HepG2 (cell line): ENCODE results near the gene ISY1. TPM values are rescaled to one million over a fixed set of nuclear protein-coding genes. Genes with fewer than 3 reads are reported as not detected.

Experiments used
- ARNT2 ChIP-seq: sonication (generic); formaldehyde crosslinking; IDR thresholded peaks from 2 replicates; pipeline ENCODE4 v1.8.0; 2022; ENCODE audit warnings: mild to moderate bottlenecking, low read depth, missing genetic modification reagents, moderate library complexity
- GLI4 ChIP-seq: sonication (generic); formaldehyde crosslinking; IDR thresholded peaks from 2 replicates; pipeline ENCODE4 v1.5.1; 2020; ENCODE audit warnings: missing genetic modification reagents, mild to moderate bottlenecking, moderate library complexity, borderline replicate concordance
- KDM5B ChIP-seq: sonication (generic); formaldehyde crosslinking; IDR thresholded peaks from 2 replicates; pipeline ENCODE4 v1.4.0; 2020; ENCODE audit warnings: missing genetic modification reagents, mild to moderate bottlenecking, borderline replicate concordance
- NCOA2 ChIP-seq: sonication (generic); formaldehyde crosslinking; IDR thresholded peaks from 2 replicates; pipeline ENCODE4 v1.8.0; 2022; ENCODE audit warnings: inconsistent platforms
- NR2F1 ChIP-seq, 2 experiments: fragments of 450-650 bp in 1 of 2; formaldehyde crosslinking in 1 of 2; IDR thresholded peaks; 2 replicates each; pipeline versions ENCODE4 v1.5.0 to v1.6.1; 2016 to 2020; ENCODE audit warnings: mild to moderate bottlenecking in 1 of 2, missing compliant biosample characterization in 1 of 2, missing genetic modification reagents in 1 of 2, moderate library complexity in 1 of 2
- PHF20 ChIP-seq: sonication (generic); formaldehyde crosslinking; IDR thresholded peaks from 2 replicates; pipeline ENCODE4 v1.5.0; 2020; ENCODE audit warnings: mild to moderate bottlenecking, missing genetic modification reagents
- RFX5 ChIP-seq: IDR thresholded peaks from 2 replicates; pipeline ENCODE4 v1.6.1; 2011; ENCODE audit warnings: low read depth, low read length, improper control_type of control experiment
- ZNF558 ChIP-seq: sonication (generic); formaldehyde crosslinking; IDR thresholded peaks from 2 replicates; pipeline ENCODE4 v1.9.0; 2022; ENCODE audit warnings: mild to moderate bottlenecking, missing genetic modification reagents, borderline replicate concordance
- ZNF737 ChIP-seq: sonication (generic); formaldehyde crosslinking; IDR thresholded peaks from 2 replicates; pipeline ENCODE4 v1.5.0; 2020; ENCODE audit warnings: missing genetic modification reagents, mild to moderate bottlenecking, borderline replicate concordance
- ZNF883 ChIP-seq: sonication (generic); formaldehyde crosslinking; IDR thresholded peaks from 2 replicates; pipeline ENCODE4 v1.5.1; 2020; ENCODE audit warnings: mild to moderate bottlenecking, missing genetic modification reagents; ENCODE audit errors: not compliant biosample characterization
- polyA plus RNA-seq, 8 experiments: library from polyadenylated mRNA; depleted of rRNA in 3 of 8; stranded (reverse) in 7 of 8; unstranded in 1 of 8; fragments of >200 nt; fragmentation: Illumina TruSeq in 4 of 8; extraction: Trizol in 4 of 8; gene quantifications; 2 replicates each; pipeline versions ENCODE4 v1.2.1 to v1.2.3, GENCODE V29; 2011 to 2016; ENCODE audit warnings: low read depth in 4 of 8, missing spikeins in 1 of 8, mixed read lengths in 1 of 8; ENCODE audit not compliant: insufficient read depth in 1 of 8
- total RNA-seq, 5 experiments: library from RNA; depleted of rRNA; stranded (reverse); fragments of >200 nt; fragmentation: Illumina TruSeq; extraction: Trizol; gene quantifications; 2 replicates each; pipeline ENCODE4 v1.2.3, GENCODE V29; 2016; ENCODE audit warnings: low read depth in 1 of 5
- TF ChIP-seq, protein P1 (sequence below): sonication (generic); formaldehyde crosslinking; IDR thresholded peaks from 2 replicates; pipeline ENCODE4 v1.5.1; 2020; ENCODE audit warnings: mild to moderate bottlenecking, missing genetic modification reagents, moderate library complexity
- TF ChIP-seq, protein P2 (sequence below): sonication (generic); formaldehyde crosslinking; IDR thresholded peaks from 2 replicates; pipeline ENCODE4 v1.5.0; 2020; ENCODE audit warnings: mild to moderate bottlenecking, missing genetic modification reagents
- TF ChIP-seq, protein P3 (sequence below): sonication (generic); formaldehyde crosslinking; IDR thresholded peaks from 2 replicates; pipeline ENCODE4 v1.5.0; 2020; ENCODE audit warnings: missing genetic modification reagents, mild to moderate bottlenecking, borderline replicate concordance
- TF ChIP-seq, protein P4 (sequence below): sonication (generic); formaldehyde crosslinking; IDR thresholded peaks from 2 replicates; pipeline ENCODE4 v1.5.0; 2020; ENCODE audit warnings: mild to moderate bottlenecking, missing genetic modification reagents, borderline replicate concordance

ISY1 gene
- total and polyA plus RNA-seq, 2 of the 13 experiments (the other 11 are each of a cell fraction or from before 2014, with no cell fraction given) = 21.0 to 39.1 TPM

DNA sequence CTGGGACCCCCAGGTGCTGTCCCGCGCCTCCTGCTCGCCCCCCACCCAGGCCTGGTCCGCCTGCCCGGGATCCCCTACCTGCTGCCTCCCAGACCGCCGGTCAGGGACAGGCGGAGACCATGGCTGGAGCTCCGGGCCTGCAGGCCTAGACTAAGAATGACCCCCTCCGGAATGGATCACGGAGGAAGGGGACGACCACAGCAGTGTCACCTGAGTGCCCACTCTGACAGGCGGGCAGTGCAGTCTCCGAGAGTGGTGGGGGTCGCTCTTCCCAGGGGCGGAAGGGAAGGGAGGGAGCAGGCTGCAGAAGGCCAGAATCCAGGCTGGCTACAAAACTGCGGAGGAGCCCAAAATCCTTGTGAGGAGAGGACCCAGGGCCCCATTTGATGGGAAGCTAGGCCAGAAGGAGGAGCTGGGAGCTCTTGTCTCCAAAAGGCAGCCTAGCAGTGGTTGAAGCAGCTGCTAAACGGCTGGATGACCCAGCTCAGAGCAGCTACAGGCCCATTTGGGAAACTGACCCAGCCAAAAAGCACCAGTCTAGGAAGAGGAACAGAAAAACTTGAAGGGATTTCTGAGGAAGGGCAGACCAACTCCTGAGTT, 38.4 kb downstream of the ISY1 start (continued):
- TF ChIP-seq ARNT2 (CRISPR knock-in tag) (0 out of 2 replicates have a peak, but pooled peaks have one; percentile 14), NCOA2 (CRISPR knock-in tag) (no peak), ZNF737 (peak; percentile 26; the same call in 1 of the 2 replicates), ZNF558 (CRISPR knock-in tag) (peak; percentile 81; the same call in 1 of the 2 replicates), RFX5 (no peak), NR2F1 (CRISPR knock-in tag; IDR thresholded peaks at IDR 0.05) (no peak), PHF20 (CRISPR knock-in tag) (peak; percentile 40; the same call in 1 of the 2 replicates), ZNF883 (CRISPR knock-in tag) (peak; percentile 55), KDM5B (peak; percentile 66; the same call in 1 of the 2 replicates), GLI4 (CRISPR knock-in tag) (peak; percentile 57; the same call in 1 of the 2 replicates)
- TF ChIP-seq, protein P1, sequence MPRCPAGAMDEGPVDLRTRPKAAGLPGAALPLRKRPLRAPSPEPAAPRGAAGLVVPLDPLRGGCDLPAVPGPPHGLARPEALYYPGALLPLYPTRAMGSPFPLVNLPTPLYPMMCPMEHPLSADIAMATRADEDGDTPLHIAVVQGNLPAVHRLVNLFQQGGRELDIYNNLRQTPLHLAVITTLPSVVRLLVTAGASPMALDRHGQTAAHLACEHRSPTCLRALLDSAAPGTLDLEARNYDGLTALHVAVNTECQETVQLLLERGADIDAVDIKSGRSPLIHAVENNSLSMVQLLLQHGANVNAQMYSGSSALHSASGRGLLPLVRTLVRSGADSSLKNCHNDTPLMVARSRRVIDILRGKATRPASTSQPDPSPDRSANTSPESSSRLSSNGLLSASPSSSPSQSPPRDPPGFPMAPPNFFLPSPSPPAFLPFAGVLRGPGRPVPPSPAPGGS (CRISPR knock-in tag) = 0 out of 2 replicates have a peak, but pooled peaks have one; percentile 41
- TF ChIP-seq, protein P2, sequence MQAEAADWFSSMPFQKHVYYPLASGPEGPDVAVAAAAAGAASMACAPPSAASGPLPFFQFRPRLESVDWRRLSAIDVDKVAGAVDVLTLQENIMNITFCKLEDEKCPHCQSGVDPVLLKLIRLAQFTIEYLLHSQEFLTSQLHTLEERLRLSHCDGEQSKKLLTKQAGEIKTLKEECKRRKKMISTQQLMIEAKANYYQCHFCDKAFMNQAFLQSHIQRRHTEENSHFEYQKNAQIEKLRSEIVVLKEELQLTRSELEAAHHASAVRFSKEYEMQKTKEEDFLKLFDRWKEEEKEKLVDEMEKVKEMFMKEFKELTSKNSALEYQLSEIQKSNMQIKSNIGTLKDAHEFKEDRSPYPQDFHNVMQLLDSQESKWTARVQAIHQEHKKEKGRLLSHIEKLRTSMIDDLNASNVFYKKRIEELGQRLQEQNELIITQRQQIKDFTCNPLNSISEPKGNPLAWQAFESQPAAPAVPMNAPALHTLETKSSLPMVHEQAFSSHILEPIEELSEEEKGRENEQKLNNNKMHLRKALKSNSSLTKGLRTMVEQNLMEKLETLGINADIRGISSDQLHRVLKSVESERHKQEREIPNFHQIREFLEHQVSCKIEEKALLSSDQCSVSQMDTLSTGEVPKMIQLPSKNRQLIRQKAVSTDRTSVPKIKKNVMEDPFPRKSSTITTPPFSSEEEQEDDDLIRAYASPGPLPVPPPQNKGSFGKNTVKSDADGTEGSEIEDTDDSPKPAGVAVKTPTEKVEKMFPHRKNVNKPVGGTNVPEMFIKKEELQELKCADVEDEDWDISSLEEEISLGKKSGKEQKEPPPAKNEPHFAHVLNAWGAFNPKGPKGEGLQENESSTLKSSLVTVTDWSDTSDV (CRISPR knock-in tag) = 0 out of 2 replicates have a peak, but pooled peaks have one; percentile 33
- TF ChIP-seq, protein P3, sequence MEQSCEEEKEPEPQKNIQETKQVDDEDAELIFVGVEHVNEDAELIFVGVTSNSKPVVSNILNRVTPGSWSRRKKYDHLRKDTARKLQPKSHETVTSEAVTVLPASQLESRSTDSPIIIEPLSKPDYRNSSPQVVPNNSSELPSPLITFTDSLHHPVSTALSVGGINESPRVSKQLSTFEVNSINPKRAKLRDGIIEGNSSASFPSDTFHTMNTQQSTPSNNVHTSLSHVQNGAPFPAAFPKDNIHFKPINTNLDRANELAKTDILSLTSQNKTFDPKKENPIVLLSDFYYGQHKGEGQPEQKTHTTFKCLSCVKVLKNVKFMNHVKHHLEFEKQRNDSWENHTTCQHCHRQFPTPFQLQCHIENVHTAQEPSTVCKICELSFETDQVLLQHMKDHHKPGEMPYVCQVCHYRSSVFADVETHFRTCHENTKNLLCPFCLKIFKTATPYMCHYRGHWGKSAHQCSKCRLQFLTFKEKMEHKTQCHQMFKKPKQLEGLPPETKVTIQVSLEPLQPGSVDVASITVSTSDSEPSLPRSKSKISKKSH (CRISPR knock-in tag) = peak; percentile 49; the same call in 1 of the 2 replicates
- TF ChIP-seq, protein P4, sequence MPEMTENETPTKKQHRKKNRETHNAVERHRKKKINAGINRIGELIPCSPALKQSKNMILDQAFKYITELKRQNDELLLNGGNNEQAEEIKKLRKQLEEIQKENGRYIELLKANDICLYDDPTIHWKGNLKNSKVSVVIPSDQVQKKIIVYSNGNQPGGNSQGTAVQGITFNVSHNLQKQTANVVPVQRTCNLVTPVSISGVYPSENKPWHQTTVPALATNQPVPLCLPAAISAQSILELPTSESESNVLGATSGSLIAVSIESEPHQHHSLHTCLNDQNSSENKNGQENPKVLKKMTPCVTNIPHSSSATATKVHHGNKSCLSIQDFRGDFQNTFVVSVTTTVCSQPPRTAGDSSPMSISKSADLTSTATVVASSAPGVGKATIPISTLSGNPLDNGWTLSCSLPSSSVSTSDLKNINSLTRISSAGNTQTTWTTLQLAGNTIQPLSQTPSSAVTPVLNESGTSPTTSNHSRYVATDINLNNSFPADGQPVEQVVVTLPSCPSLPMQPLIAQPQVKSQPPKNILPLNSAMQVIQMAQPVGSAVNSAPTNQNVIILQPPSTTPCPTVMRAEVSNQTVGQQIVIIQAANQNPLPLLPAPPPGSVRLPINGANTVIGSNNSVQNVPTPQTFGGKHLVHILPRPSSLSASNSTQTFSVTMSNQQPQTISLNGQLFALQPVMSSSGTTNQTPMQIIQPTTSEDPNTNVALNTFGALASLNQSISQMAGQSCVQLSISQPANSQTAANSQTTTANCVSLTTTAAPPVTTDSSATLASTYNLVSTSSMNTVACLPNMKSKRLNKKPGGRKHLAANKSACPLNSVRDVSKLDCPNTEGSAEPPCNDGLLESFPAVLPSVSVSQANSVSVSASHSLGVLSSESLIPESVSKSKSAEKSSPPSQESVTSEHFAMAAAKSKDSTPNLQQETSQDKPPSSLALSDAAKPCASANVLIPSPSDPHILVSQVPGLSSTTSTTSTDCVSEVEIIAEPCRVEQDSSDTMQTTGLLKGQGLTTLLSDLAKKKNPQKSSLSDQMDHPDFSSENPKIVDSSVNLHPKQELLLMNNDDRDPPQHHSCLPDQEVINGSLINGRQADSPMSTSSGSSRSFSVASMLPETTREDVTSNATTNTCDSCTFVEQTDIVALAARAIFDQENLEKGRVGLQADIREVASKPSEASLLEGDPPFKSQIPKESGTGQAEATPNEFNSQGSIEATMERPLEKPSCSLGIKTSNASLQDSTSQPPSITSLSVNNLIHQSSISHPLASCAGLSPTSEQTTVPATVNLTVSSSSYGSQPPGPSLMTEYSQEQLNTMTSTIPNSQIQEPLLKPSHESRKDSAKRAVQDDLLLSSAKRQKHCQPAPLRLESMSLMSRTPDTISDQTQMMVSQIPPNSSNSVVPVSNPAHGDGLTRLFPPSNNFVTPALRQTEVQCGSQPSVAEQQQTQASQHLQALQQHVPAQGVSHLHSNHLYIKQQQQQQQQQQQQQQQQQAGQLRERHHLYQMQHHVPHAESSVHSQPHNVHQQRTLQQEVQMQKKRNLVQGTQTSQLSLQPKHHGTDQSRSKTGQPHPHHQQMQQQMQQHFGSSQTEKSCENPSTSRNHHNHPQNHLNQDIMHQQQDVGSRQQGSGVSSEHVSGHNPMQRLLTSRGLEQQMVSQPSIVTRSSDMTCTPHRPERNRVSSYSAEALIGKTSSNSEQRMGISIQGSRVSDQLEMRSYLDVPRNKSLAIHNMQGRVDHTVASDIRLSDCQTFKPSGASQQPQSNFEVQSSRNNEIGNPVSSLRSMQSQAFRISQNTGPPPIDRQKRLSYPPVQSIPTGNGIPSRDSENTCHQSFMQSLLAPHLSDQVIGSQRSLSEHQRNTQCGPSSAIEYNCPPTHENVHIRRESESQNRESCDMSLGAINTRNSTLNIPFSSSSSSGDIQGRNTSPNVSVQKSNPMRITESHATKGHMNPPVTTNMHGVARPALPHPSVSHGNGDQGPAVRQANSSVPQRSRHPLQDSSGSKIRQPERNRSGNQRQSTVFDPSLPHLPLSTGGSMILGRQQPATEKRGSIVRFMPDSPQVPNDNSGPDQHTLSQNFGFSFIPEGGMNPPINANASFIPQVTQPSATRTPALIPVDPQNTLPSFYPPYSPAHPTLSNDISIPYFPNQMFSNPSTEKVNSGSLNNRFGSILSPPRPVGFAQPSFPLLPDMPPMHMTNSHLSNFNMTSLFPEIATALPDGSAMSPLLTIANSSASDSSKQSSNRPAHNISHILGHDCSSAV (CRISPR knock-in tag) = no peak
